Gastroesophageal sphincter (tissue), 4 donors: Measurements from ENCODE around the gene MYCBP2. TPM values are rescaled to one million over a fixed set of nuclear protein-coding genes. Genes with fewer than 3 reads are reported as not detected.

Experiments
- ATAC-seq: fragments of 150-250 bp; one replicate; pipeline ENCODE4 v1.9.1; 2016; ENCODE audit warnings: mild to moderate bottlenecking, moderate library complexity
- H3K27ac ChIP-seq, 4 donors: fragments of 200-600 bp; sonication (generic) in 3 of 4; 1 replicate in 3 of 4; 2 replicates in 1 of 4; pipeline ENCODE4 v1.5.1; 2016 to 2019
- H3K27me3 ChIP-seq: fragments of 200-600 bp; sonication (generic); one replicate; pipeline ENCODE4 v1.5.1; 2019
- H3K36me3 ChIP-seq, 2 donors: fragments of 200-600 bp; sonication (generic); one replicate each; pipeline ENCODE4 v1.5.1; 2019; ENCODE audit warnings: control low read depth in 1 of 2
- H3K4me1 ChIP-seq, 3 donors: fragments of 200-600 bp; sonication (generic); 1 replicate in 2 of 3; 2 replicates in 1 of 3; pipeline ENCODE4 v1.5.1; 2016 to 2019; ENCODE audit warnings: control low read depth in 2 of 3
- H3K4me3 ChIP-seq, 2 donors: fragments of 200-600 bp; sonication (generic); one replicate each; pipeline ENCODE4 v1.5.1; 2019; ENCODE audit warnings: mild to moderate bottlenecking in 1 of 2, moderate library complexity in 1 of 2
- H3K9me3 ChIP-seq, 3 donors: fragments of 200-600 bp; sonication (generic); one replicate each; pipeline ENCODE4 v1.5.1; 2017 to 2019; ENCODE audit warnings: control low read depth in 2 of 3
- CTCF ChIP-seq, 4 experiments: fragments of 200-600 bp in 2 of 4; fragments of 450-650 bp in 2 of 4; sonication (generic) in 1 of 4; IDR thresholded peaks; one replicate each; pipeline ENCODE4 v1.5.1; 2017 to 2019; ENCODE audit warnings: antibody characterized with exemption in 4 of 4, mild to moderate bottlenecking in 2 of 4, moderate library complexity in 2 of 4
- EP300 ChIP-seq: sonication (generic); formaldehyde crosslinking; IDR thresholded peaks from one replicate; pipeline ENCODE4 v1.6.1; 2017; ENCODE audit warnings: antibody characterized with exemption, mild to moderate bottlenecking
- POLR2A ChIP-seq, 2 donors: fragments of 450-650 bp; IDR thresholded peaks; one replicate each; pipeline ENCODE4 v1.6.1; 2017; ENCODE audit warnings: antibody characterized with exemption in 2 of 2, mild to moderate bottlenecking in 2 of 2, moderate library complexity in 1 of 2
- POLR2AphosphoS5 ChIP-seq: sonication (generic); formaldehyde crosslinking; IDR thresholded peaks from one replicate; pipeline ENCODE4 v1.6.1; 2017; ENCODE audit warnings: antibody characterized with exemption
- WGBS, 2 donors: methylation state at CpG; one replicate each; pipeline ENCODE4 v1.1.5; 2018; ENCODE audit warnings: low coverage in 1 of 2; 5-methylcytosine and 5-hydroxymethylcytosine counted together
- total RNA-seq, 4 donors: library from RNA; depleted of rRNA; stranded (reverse); fragments of >200 nt; gene quantifications; one replicate each; pipeline ENCODE4 v1.1.0, GENCODE V29; 2016

The MYCBP2 gene
- total RNA-seq, 4 donors from 2014 or later, result 116 to 148 (median 119) TPM

GRCh38 chr13:77171451-77171850 is 155.4 kb downstream of the MYCBP2 start:
- no peak for ATAC-seq
- WGBS, 2 donors, result 89% methylated on average over 2 of the region's 2 CpGs; no CpG with 5 or more reads in 1 of the 2 donors
- H3K27me3 ChIP-seq, result no peaks in the 10 kb centered on the region
- H3K4me1 ChIP-seq, result no peaks in the 10 kb centered on the region
- no peak overlapping the region for H3K4me3 ChIP-seq
- H3K27ac ChIP-seq, result no peak overlapping the region
- TF ChIP-seq POLR2A (IDR thresholded peaks at IDR 0.05) (no peak), CTCF (IDR thresholded peaks at IDR 0.05) (no peak), EP300 (no peak), POLR2AphosphoS5 (no peak)
- peaks cover 12 to 93% of the 10 kb centered on the region in 2 donors for H3K36me3 ChIP-seq
- no peaks in the 10 kb centered on the region for H3K9me3 ChIP-seq

- Histone ChIP-seq H3K27me3 (no peaks in the 10 kb centered on the region), H3K4me3 (no peak overlapping the region), H3K36me3 (peaks cover 12 to 99% of the 10 kb centered on the region in 2 donors), H3K9me3 (no peaks in the 10 kb centered on the region), H3K27ac (no peak overlapping the region), H3K4me1 (no peaks in the 10 kb centered on the region)
- WGBS, 2 donors, result 91 to 100% methylated on average over 6 of the region's 6 CpGs
- no peak for ATAC-seq
- TF ChIP-seq POLR2AphosphoS5, result no peak
- TF ChIP-seq EP300, result no peak
- no peak for TF ChIP-seq POLR2A (IDR thresholded peaks at IDR 0.05)
- TF ChIP-seq CTCF (IDR thresholded peaks at IDR 0.05), result no peak
Observed at GRCh38 chr13:77168237-77168636, 158.7 kb downstream of the MYCBP2 start.

- no peaks in the 10 kb centered on the region for H3K27me3 ChIP-seq
- peaks cover 0 to 76% of the 10 kb centered on the region in 2 donors for H3K36me3 ChIP-seq
- no peak for TF ChIP-seq POLR2A (IDR thresholded peaks at IDR 0.05)
- TF ChIP-seq POLR2AphosphoS5, result no peak
- TF ChIP-seq CTCF (IDR thresholded peaks at IDR 0.05), result no peak
- no peak for TF ChIP-seq EP300
- no peaks in the 10 kb centered on the region for H3K9me3 ChIP-seq
- H3K4me3 ChIP-seq, result no peak overlapping the region
- ATAC-seq, result no peak
- no peak overlapping the region for H3K27ac ChIP-seq
- no peaks in the 10 kb centered on the region for H3K4me1 ChIP-seq
- WGBS, 2 donors, result 40 to 42% methylated on average over 1 of the region's 1 CpG
Observed at GRCh38 chr13:77150651-77151050, 176.2 kb downstream of the MYCBP2 start.

- Histone ChIP-seq H3K36me3 (peaks cover 0 to 83% of the 10 kb centered on the region in 2 donors), H3K27me3 (no peaks in the 10 kb centered on the region), H3K4me3 (no peak overlapping the region), H3K4me1 (no peaks in the 10 kb centered on the region), H3K27ac (no peak overlapping the region), H3K9me3 (no peaks in the 10 kb centered on the region)
- TF ChIP-seq POLR2AphosphoS5, result no peak
- TF ChIP-seq POLR2A (IDR thresholded peaks at IDR 0.05), result no peak
- no peak for TF ChIP-seq EP300
- no peak for TF ChIP-seq CTCF (IDR thresholded peaks at IDR 0.05)
- ATAC-seq, result no peak
- WGBS, 2 donors, result 100% methylated on average over 1 of the region's 1 CpG
Observed at GRCh38 chr13:77143431-77143830, 183.5 kb downstream of the MYCBP2 start.

GRCh38 chr13:77139306-77139705 is 187.6 kb downstream of the MYCBP2 start:
- TF ChIP-seq EP300 (no peak), POLR2A (IDR thresholded peaks at IDR 0.05) (no peak), POLR2AphosphoS5 (no peak), CTCF (IDR thresholded peaks at IDR 0.05) (no peak)
- Histone ChIP-seq H3K4me3 (no peak overlapping the region), H3K27ac (no peak overlapping the region), H3K27me3 (no peaks in the 10 kb centered on the region), H3K36me3 (peaks cover 0 to 89% of the 10 kb centered on the region in 2 donors), H3K9me3 (no peaks in the 10 kb centered on the region), H3K4me1 (no peaks in the 10 kb centered on the region)
- no peak for ATAC-seq
